ENCODE results near the gene TRAPPC10.
"Not testable (repeated sequence)": the region's sequence is repeated elsewhere in the genome, so short reads cannot be mapped to it uniquely, and the experiment has no call there.

TRAPPC10 gene

DNA sequence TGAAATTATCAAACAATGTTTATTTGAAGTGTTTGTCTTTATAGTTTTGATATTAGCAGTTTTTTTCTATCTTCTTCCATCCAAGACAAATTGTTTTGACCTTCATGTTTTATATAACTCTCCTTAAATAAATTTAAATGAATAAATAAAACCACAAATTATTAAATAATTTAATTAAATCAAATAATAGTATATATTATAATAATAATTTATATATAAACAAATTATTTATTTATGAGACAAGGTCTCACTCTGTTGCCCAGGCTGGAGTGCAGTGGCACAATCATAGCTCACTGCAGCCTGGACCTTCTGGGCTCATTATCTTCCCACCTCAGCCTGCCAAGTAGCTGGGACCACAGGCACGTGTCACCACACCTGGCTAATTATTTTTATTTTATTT lies 82.7 kb downstream of the TRAPPC10 start:
- H3K4me1 Mint-ChIP-seq (ENCODE audit: low read depth), result peaks cover 7% of the 10 kb centered on the region

DNA sequence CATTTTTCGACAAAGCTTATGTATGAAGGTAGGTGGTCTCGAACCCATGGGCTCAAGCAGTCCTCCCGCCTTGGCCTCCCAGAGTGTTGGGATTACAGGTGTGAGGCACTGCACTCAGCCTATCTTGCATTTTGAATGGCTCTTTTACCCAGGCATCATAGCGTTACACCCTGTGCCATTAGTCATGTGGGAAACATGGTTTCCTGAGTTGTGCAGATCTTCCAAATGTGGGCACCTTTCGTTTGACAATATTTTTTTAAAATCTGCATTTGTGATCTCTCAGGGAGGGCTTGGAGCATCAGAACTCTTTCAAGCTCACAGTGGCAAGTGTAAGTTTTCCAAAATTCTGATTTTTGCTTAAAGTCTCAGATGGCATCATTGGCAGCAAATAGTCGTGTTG lies 86.4 kb downstream of the TRAPPC10 start:
- H3K27me3 Mint-ChIP-seq (ENCODE audit: low read depth); H3K36me3 Mint-ChIP-seq (ENCODE audit: low read depth); DNase-seq (ENCODE audit: low spot score): not testable (repeated sequence)

More for the DNA sequence above, 82.7 kb downstream of the TRAPPC10 start:
- Mint-ChIP-seq H3K4me3 (no peak overlapping the region), H3K9me3 (no peaks in the 10 kb centered on the region), H3K27me3 (ENCODE audit: low read depth) (no peaks in the 10 kb centered on the region), H3K27ac (no peak overlapping the region), H3K36me3 (ENCODE audit: low read depth) (peaks cover 25% of the 10 kb centered on the region)
- no peak for DNase-seq (ENCODE audit: low spot score)

GRCh38 chr21:44098964-44099363 lies 86.9 kb downstream of the TRAPPC10 start:
- not testable (repeated sequence) for DNase-seq (ENCODE audit: low spot score); H3K36me3 Mint-ChIP-seq (ENCODE audit: low read depth); H3K27me3 Mint-ChIP-seq (ENCODE audit: low read depth); H3K4me1 Mint-ChIP-seq (ENCODE audit: low read depth); H3K27ac Mint-ChIP-seq; H3K9me3 Mint-ChIP-seq; H3K4me3 Mint-ChIP-seq

More for the DNA sequence above, 86.4 kb downstream of the TRAPPC10 start:
- H3K27ac Mint-ChIP-seq; H3K9me3 Mint-ChIP-seq; H3K4me1 Mint-ChIP-seq (ENCODE audit: low read depth); H3K4me3 Mint-ChIP-seq: not testable (repeated sequence)

- H3K27ac Mint-ChIP-seq, result peak within 1 kb of the TSS; percentile 63
- peak; percentile 51 for DNase-seq (ENCODE audit: low spot score)
- not testable (repeated sequence) for H3K9me3 Mint-ChIP-seq; H3K4me1 Mint-ChIP-seq (ENCODE audit: low read depth); H3K36me3 Mint-ChIP-seq (ENCODE audit: low read depth); H3K27me3 Mint-ChIP-seq (ENCODE audit: low read depth); H3K4me3 Mint-ChIP-seq
These were observed 95.0 kb downstream of the TRAPPC10 start, which contains the start of gene PWP2 for GRCh38 chr21:44107026-44107501. PWP2 (plus strand) TSS chr21:44107399; CDS start chr21:44107417, 18 bp downstream.

GRCh38 chr21:44107589-44107988 lies 95.5 kb downstream of the TRAPPC10 start:
- not testable (repeated sequence) for H3K27me3 Mint-ChIP-seq (ENCODE audit: low read depth); H3K4me3 Mint-ChIP-seq; H3K27ac Mint-ChIP-seq; H3K36me3 Mint-ChIP-seq (ENCODE audit: low read depth); DNase-seq (ENCODE audit: low spot score); H3K4me1 Mint-ChIP-seq (ENCODE audit: low read depth); H3K9me3 Mint-ChIP-seq

- H3K9me3 Mint-ChIP-seq; H3K27ac Mint-ChIP-seq; H3K4me3 Mint-ChIP-seq; H3K4me1 Mint-ChIP-seq (ENCODE audit: low read depth); DNase-seq (ENCODE audit: low spot score); H3K36me3 Mint-ChIP-seq (ENCODE audit: low read depth); H3K27me3 Mint-ChIP-seq (ENCODE audit: low read depth): not testable (repeated sequence)
These were observed 101.7 kb downstream of the TRAPPC10 start for GRCh38 chr21:44113702-44114371.

DNA sequence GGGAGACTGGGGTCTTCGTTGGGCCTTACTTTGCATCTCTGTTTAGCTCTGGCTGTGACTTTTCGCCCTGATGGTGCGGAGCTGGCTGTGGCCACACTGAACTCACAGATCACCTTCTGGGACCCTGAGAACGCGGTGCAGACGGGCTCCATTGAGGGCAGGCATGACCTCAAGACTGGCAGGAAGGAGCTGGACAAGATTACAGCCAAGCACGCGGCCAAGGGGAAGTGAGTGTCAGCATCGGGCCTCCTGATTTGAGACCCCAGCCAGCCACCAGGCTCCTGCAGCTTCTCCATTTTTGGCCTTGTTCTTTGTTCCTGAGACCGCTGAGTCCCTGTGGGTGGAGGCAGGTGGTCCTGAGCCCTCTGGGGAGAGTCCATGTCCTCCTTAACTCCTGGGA lies 110.0 kb downstream of the TRAPPC10 start:
- not testable (repeated sequence) for H3K4me3 Mint-ChIP-seq; H3K27me3 Mint-ChIP-seq (ENCODE audit: low read depth); H3K36me3 Mint-ChIP-seq (ENCODE audit: low read depth); H3K9me3 Mint-ChIP-seq; DNase-seq (ENCODE audit: low spot score); H3K4me1 Mint-ChIP-seq (ENCODE audit: low read depth); H3K27ac Mint-ChIP-seq

- H3K36me3 Mint-ChIP-seq (ENCODE audit: low read depth); H3K4me3 Mint-ChIP-seq; H3K9me3 Mint-ChIP-seq; DNase-seq (ENCODE audit: low spot score); H3K4me1 Mint-ChIP-seq (ENCODE audit: low read depth); H3K27me3 Mint-ChIP-seq (ENCODE audit: low read depth); H3K27ac Mint-ChIP-seq: not testable (repeated sequence)
These were observed 115.7 kb downstream of the TRAPPC10 start for GRCh38 chr21:44127827-44128226.

GRCh38 chr21:44133715-44134057 lies 121.6 kb downstream of the TRAPPC10 start:
- DNase-seq (ENCODE audit: low spot score); H3K4me3 Mint-ChIP-seq; H3K4me1 Mint-ChIP-seq (ENCODE audit: low read depth); H3K9me3 Mint-ChIP-seq; H3K36me3 Mint-ChIP-seq (ENCODE audit: low read depth); H3K27me3 Mint-ChIP-seq (ENCODE audit: low read depth); H3K27ac Mint-ChIP-seq: not testable (repeated sequence)

- not testable (repeated sequence) for H3K36me3 Mint-ChIP-seq (ENCODE audit: low read depth); H3K4me3 Mint-ChIP-seq; H3K27me3 Mint-ChIP-seq (ENCODE audit: low read depth); H3K27ac Mint-ChIP-seq; H3K9me3 Mint-ChIP-seq; DNase-seq (ENCODE audit: low spot score); H3K4me1 Mint-ChIP-seq (ENCODE audit: low read depth)
These were observed 122.6 kb downstream of the TRAPPC10 start for GRCh38 chr21:44134732-44135131.

- not testable (repeated sequence) for DNase-seq (ENCODE audit: low spot score); H3K27me3 Mint-ChIP-seq (ENCODE audit: low read depth); H3K36me3 Mint-ChIP-seq (ENCODE audit: low read depth); H3K4me3 Mint-ChIP-seq; H3K9me3 Mint-ChIP-seq; H3K27ac Mint-ChIP-seq; H3K4me1 Mint-ChIP-seq (ENCODE audit: low read depth)
These were observed 125.9 kb downstream of the TRAPPC10 start for GRCh38 chr21:44138039-44138438.

GRCh38 chr21:44139787-44140551 lies 127.9 kb downstream of the TRAPPC10 start:
- H3K27me3 Mint-ChIP-seq (ENCODE audit: low read depth); H3K36me3 Mint-ChIP-seq (ENCODE audit: low read depth); H3K27ac Mint-ChIP-seq; H3K9me3 Mint-ChIP-seq; H3K4me1 Mint-ChIP-seq (ENCODE audit: low read depth); H3K4me3 Mint-ChIP-seq; DNase-seq (ENCODE audit: low spot score): not testable (repeated sequence)

DNA sequence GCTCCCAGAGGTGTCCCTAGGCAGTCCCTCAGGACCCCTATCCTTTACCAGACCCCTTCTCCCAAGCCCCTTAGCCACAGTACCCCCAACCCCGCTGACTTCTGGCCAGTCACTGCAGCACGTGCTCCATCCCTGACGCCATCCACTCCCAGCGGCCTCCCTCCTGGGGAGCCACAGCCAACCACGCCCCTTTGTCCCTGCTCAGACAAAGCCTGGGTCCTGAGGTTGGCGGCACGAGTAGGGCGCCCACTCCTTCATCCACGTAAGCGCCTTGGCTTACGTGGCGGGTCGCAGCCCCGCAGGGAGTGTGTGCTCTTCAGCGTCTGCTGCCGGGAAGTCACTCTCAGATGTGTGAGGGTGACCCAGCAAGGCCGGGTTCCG lies 128.4 kb downstream of the TRAPPC10 start:
- H3K27ac Mint-ChIP-seq; H3K9me3 Mint-ChIP-seq; H3K36me3 Mint-ChIP-seq (ENCODE audit: low read depth); H3K27me3 Mint-ChIP-seq (ENCODE audit: low read depth); H3K4me1 Mint-ChIP-seq (ENCODE audit: low read depth); H3K4me3 Mint-ChIP-seq; DNase-seq (ENCODE audit: low spot score): not testable (repeated sequence)

DNA sequence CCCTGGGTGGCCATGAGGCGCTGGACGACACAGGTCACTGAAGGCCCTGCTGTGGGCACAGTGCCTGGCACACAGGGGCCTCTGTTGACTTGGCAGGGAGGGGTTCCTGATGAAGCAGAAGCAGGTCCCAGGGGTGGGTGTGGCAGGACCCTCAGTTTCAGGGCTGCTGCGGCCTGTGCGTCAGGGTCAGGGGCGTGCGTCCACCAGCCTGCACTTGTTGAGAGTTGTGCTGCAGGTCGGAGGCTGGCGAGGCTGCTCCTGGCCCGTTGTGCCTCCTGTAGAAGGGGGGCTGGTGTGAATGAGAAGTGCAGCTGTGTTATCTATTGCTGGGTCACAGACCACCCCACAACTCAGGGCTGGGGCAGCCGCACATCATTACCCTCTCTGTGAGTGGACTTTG lies 130.4 kb downstream of the TRAPPC10 start:
- not testable (repeated sequence) for H3K27ac Mint-ChIP-seq, H3K9me3 Mint-ChIP-seq

DNA sequence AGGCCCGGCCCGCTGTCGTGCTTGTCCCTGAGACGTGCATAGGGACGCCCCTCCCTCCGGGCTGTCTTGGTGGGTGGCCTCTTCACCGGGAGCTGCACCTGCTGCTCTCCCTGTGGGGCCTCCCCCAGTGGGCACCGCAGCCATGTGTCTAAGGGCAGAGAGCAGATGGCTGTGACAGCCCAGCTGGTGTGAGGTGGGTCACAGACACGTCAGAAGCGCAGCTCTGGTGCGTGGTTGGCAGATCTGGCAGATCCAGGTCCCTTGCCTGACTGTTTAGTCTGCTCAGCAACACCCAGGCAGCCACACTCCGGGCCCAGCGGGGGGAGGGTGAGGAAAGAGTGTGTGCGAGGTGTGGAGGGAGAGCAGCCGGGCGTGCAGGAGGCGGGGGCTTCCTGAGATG lies 131.3 kb downstream of the TRAPPC10 start:
- not testable (repeated sequence) for H3K4me3 Mint-ChIP-seq; H3K27ac Mint-ChIP-seq; H3K27me3 Mint-ChIP-seq (ENCODE audit: low read depth); DNase-seq (ENCODE audit: low spot score); H3K36me3 Mint-ChIP-seq (ENCODE audit: low read depth); H3K9me3 Mint-ChIP-seq; H3K4me1 Mint-ChIP-seq (ENCODE audit: low read depth)

More for the DNA sequence above, 130.4 kb downstream of the TRAPPC10 start:
- H3K4me3 Mint-ChIP-seq; DNase-seq (ENCODE audit: low spot score); H3K27me3 Mint-ChIP-seq (ENCODE audit: low read depth); H3K4me1 Mint-ChIP-seq (ENCODE audit: low read depth); H3K36me3 Mint-ChIP-seq (ENCODE audit: low read depth): not testable (repeated sequence)
